Measurements from ENCODE around the gene CHTOP. TPM values are rescaled to one million over a fixed set of nuclear protein-coding genes. Genes with fewer than 3 reads are reported as not detected.

CHTOP gene
- total and polyA plus RNA-seq, 8 donors = 27.9 to 87.4 (median 35.7) TPM

DNA sequence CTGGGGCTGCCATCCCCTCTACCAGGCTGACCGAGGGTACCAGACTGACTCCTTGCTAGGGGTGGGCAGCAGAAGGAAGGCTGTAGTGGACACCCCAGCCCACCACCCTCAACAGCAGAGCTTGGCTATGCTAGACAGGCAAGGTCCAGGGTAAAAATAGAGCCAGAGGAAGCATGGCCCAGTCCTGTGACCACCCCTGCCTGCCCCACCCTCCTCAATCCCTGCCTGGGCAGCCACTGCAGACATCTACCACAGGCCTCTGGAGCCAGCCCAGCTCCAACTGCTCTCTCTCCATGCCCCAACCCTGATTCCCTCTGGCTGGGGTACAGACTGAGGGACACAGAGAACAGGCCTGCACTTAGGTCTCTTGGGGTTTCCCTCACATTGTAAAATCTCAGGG is 3.9 kb upstream of the CHTOP start:
- H3K27ac ChIP-seq = no peak overlapping the region
- 88 to 100% methylated on average over 1 of the region's 1 CpG for WGBS, 2 donors
- H3K36me3 ChIP-seq = no peaks in the 10 kb centered on the region
- peak in 2 of 6 donors; percentile 42 to 47 for DNase-seq
- H3K4me3 ChIP-seq = no peak overlapping the region
- TF ChIP-seq, protein P1, sequence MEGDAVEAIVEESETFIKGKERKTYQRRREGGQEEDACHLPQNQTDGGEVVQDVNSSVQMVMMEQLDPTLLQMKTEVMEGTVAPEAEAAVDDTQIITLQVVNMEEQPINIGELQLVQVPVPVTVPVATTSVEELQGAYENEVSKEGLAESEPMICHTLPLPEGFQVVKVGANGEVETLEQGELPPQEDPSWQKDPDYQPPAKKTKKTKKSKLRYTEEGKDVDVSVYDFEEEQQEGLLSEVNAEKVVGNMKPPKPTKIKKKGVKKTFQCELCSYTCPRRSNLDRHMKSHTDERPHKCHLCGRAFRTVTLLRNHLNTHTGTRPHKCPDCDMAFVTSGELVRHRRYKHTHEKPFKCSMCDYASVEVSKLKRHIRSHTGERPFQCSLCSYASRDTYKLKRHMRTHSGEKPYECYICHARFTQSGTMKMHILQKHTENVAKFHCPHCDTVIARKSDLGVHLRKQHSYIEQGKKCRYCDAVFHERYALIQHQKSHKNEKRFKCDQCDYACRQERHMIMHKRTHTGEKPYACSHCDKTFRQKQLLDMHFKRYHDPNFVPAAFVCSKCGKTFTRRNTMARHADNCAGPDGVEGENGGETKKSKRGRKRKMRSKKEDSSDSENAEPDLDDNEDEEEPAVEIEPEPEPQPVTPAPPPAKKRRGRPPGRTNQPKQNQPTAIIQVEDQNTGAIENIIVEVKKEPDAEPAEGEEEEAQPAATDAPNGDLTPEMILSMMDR (IDR thresholded peaks at IDR 0.05) = no peak
- ATAC-seq = no peak
- intact Hi-C loops (cut with DNase I) = loop anchor here in 1 of 3 donors (10.0 kb wide), 1 partner anchor 55 kb away; no protein-coding TSS in a partner anchor
- no peaks in the 10 kb centered on the region for H3K9me3 ChIP-seq
- peaks cover 0 to 9% (median 0%) of the 10 kb centered on the region in 3 donors for H3K4me1 ChIP-seq
- no peak for FAIRE-seq
- no peaks in the 10 kb centered on the region for H3K27me3 ChIP-seq

DNA sequence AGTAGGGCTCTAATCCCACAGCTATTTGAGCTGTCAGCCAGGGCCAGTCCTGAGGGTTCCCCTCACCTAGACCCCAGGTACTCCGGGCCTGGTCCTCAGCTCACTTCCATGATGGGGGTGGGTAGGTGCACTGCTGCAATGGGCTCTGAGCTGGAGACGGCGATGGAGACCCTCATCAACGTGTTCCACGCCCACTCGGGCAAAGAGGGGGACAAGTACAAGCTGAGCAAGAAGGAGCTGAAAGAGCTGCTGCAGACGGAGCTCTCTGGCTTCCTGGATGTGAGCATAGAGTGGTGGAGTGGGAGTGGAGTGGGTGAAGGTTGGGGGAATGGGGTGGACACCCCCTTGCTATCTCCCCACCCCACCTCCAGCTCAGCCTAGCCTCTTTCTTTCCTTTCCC is 3.5 kb upstream of the CHTOP start:
- FAIRE-seq = no peak
- Histone ChIP-seq H3K4me1 (peaks cover 0 to 12% (median 0%) of the 10 kb centered on the region in 3 donors), H3K9me3 (no peaks in the 10 kb centered on the region), H3K36me3 (no peaks in the 10 kb centered on the region), H3K27me3 (no peaks in the 10 kb centered on the region), H3K27ac (no peak overlapping the region), H3K4me3 (no peak overlapping the region)
- DNase-seq = peak in 2 of 6 donors; percentile 31 to 50
- ATAC-seq = no peak
- TF ChIP-seq, protein P1 (IDR thresholded peaks at IDR 0.05) = no peak
- intact Hi-C loops (cut with DNase I) = no loop called here
- 77 to 87% methylated on average over 7 of the region's 7 CpGs for WGBS, 2 donors

DNA sequence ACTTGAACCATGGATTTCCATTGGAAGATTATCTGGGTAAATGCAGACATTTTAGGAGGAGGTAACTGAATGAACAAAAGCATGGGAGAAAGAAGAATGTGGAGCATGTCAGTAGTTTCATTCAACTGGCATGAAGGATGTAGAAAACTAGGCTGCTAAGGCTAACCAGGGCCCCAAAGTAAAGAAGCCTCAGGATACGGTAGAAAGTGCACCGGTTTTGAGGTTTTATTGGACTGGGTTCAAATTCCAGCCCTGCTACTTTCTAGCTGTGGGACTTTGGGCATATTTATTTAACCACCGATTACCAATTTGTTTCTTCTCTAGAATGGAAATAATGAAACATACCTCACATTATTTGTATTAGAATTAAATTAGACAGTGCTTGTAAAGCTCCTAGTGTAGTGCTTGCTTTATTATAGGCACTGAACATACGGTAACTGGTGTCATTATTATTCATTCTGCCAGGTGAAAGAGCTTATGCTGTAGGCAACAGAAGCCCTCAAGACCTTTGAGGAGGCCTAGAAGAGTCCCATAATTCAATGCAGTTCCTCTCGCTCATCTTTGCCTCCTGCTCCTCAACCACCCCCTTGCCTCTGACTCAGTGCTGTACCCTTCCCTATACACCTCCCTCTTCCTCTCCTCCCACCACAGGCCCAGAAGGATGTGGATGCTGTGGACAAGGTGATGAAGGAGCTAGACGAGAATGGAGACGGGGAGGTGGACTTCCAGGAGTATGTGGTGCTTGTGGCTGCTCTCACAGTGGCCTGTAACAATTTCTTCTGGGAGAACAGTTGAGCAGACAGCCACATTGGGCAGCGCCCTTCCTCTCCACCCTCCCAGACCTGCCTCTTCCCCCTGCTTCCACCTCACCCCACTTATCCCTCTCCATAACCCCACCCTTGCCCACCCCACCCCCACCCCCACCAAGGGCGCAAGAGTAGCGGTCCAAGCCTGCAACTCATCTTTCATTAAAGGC is 2.5 kb upstream of the CHTOP start:
- peak in 3 of 6 donors; percentile 13 to 22 (median 16) for DNase-seq
- H3K4me1 ChIP-seq = peaks cover 4 to 17% (median 6%) of the 10 kb centered on the region in 3 donors
- no peak for ATAC-seq

DNA sequence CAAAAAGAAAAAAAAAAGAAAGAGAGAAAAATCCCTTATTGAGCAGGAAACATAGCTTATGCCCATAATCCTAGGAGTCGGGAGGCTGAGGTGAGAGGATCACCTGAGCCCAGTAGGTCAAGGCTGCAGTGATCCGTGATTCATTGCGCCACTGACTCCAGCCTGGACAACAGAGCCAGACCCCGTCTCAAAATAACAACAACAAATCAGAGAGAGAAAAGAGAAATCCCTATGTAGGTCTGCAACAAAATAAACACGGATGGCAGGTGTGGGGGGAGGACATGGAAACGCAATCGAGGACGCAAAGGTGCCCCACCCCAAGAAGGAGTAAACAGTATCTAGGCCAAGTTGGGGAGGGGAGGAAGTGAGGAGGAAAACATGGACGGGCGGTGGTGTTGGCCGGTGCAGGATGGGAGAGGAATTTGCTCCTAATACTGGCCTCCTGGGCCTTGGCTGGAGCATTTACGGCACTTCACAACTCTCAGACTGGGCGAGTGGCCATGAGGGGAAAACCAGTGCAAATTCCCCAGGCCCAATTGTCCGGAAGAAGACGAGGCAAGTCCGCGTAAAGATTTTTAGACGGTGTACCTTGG is 609 bp upstream of the CHTOP start:
- Histone ChIP-seq H3K36me3 (peaks cover 0 to 23% (median 8%) of the 10 kb centered on the region in 3 donors), H3K4me1 (peaks cover 11 to 32% (median 26%) of the 10 kb centered on the region in 3 donors), H3K4me3 (peak overlapping the region in 3 of 4 donors; percentile 75 to 92 (median 86)), H3K27me3 (no peaks in the 10 kb centered on the region), H3K9me3 (no peaks in the 10 kb centered on the region), H3K27ac (peak overlapping the region; percentile 99 to 100 (median 100))
- ATAC-seq (peak; percentile 3 to 19 (median 14)), FAIRE-seq (no peak), DNase-seq (no peak)
- intact Hi-C loops (cut with DNase I) = no loop called here
- TF ChIP-seq, protein P1 (IDR thresholded peaks at IDR 0.05) = no peak
- 45 to 54% methylated on average over 18 of the region's 18 CpGs for WGBS, 2 donors

More for the DNA sequence above, 2.5 kb upstream of the CHTOP start:
- FAIRE-seq = no peak
- Histone ChIP-seq H3K9me3 (no peaks in the 10 kb centered on the region), H3K36me3 (peaks cover 0 to 5% (median 2%) of the 10 kb centered on the region in 3 donors), H3K27ac (no peak overlapping the region), H3K27me3 (no peaks in the 10 kb centered on the region), H3K4me3 (no peak overlapping the region)
- WGBS, 2 donors = 70 to 74% methylated on average over 10 of the region's 10 CpGs
- TF ChIP-seq, protein P1 (IDR thresholded peaks at IDR 0.05) = no peak
- intact Hi-C loops (cut with DNase I) = no loop called here
